ENCODE results near the gene MYEOV.

GRCh38 chr11:69272055-69272454 is 21.9 kb upstream of the MYEOV start:
- TF ChIP-seq SIN3A (IDR thresholded peaks at IDR 0.05; ENCODE audit: low read depth, low read length) (no peak), USF2 (IDR thresholded peaks at IDR 0.05; ENCODE audit: borderline replicate concordance, low read depth, low read length) (no peak)
